NCI-H1694 treated with DMSO at 0.1 percent for 48 hours (cell line): ENCODE measurements around the gene AZGP1.
"Not testable (repeated sequence)": the region's sequence is repeated elsewhere in the genome, so short reads cannot be mapped to it uniquely, and the experiment has no call there.

Source experiments
- DNase-seq: peaks from one replicate; lab custom pipeline; 2025; lab: John Stamatoyannopoulos, UW

Gene AZGP1

GRCh38 chr7:99975782-99976521 is at the start of gene AZGP1:
Gene AZGP1, minus strand, starts transcription at chr7:99976031. Its CDS starts 11 bp downstream, at chr7:99976020.
- no peak for DNase-seq

DNA sequence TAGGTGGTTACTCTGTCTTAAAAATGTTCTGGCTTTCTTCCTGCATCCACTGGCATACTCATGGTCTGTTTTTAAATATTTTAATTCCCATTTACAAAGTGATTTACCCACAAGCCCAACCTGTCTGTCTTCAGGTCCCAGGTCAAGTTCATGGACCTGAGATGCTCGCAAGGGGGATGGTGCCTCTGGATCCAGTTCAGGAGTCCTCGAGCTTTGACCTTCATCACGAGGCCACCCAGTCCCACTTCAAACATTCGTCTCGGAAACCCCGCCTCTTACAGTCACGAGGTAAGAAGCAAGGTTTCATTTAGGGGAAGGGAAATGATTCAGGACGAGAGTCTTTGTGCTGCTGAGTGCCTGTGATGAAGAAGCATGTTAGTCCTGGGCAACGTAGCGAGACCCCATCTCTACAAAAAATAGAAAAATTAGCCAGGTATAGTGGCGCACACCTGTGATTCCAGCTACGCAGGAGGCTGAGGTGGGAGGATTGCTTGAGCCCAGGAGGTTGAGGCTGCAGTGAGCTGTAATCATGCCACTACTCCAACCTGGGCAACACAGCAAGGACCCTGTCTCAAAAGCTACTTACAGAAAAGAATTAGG is 48.3 kb upstream of the AZGP1 start:
- DNase-seq: no peak

DNA sequence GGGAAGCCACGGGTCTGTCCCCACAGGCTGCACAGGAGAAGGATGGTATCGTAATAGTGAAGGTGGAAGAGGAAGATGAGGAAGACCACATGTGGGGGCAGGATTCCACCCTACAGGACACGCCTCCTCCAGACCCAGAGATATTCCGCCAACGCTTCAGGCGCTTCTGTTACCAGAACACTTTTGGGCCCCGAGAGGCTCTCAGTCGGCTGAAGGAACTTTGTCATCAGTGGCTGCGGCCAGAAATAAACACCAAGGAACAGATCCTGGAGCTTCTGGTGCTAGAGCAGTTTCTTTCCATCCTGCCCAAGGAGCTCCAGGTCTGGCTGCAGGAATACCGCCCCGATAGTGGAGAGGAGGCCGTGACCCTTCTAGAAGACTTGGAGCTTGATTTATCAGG is 47.7 kb upstream of the AZGP1 start:
- DNase-seq: no peak

DNA sequence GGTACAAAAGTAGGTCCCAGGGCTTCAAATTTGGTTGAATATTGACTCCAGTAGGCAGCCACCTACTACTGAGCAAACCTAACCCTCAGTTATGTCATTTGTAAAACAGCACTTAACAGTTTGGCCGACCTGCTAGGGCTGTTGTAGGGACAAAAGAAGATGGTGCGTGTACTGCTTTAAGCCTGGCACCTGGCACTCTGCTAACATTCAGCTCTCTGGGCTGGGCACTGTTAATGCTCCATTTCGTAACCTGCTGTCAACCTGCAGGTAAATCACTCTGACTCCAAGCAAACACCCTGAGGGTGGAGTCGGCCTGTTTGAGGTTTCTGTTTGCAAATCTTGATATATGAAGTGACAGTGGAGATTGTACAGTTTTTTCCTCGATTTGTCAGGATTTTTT is 46.8 kb upstream of the AZGP1 start:
- DNase-seq: no peak

- DNase-seq: no peak
Measured at GRCh38 chr7:100021297-100021696, 45.5 kb upstream of the AZGP1 start.

GRCh38 chr7:100019908-100020307 is 44.1 kb upstream of the AZGP1 start:
- DNase-seq: no peak

- no peak for DNase-seq
Measured at GRCh38 chr7:100017875-100018274, 42.0 kb upstream of the AZGP1 start.

- no peak for DNase-seq
Measured at GRCh38 chr7:100017300-100017699, 41.5 kb upstream of the AZGP1 start.

DNA sequence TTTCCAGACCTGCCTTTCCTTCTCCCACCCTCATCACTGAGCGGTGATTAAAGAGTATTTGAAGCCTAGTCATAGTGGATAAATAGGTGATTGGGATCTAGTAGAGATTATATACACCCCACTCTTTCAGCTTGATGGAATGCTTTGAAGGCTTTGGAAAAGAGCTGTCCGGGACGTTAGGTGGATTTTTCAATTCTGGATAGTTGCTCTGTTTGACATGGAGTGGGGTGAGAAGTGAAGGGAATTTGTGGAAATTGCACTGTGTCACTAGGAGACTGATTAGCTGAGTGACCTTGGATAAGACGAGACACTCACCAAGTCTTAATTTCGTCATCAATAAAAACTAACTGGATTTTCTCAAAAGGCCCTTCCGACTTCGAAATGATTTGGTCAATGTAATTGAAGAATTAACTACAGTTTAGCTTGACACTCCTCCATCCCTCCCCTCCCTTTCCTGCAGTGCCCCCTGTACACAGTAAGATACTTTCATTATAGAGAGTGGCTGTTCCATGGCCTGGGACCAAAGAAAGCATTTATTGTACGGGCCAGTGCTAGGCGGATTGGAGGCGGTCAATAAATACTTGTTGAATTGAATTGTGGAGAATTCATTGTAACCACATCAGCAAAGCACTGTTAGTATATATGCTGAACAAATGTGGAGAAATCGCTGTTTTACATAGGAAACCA is 40.5 kb upstream of the AZGP1 start:
- no peak for DNase-seq

DNA sequence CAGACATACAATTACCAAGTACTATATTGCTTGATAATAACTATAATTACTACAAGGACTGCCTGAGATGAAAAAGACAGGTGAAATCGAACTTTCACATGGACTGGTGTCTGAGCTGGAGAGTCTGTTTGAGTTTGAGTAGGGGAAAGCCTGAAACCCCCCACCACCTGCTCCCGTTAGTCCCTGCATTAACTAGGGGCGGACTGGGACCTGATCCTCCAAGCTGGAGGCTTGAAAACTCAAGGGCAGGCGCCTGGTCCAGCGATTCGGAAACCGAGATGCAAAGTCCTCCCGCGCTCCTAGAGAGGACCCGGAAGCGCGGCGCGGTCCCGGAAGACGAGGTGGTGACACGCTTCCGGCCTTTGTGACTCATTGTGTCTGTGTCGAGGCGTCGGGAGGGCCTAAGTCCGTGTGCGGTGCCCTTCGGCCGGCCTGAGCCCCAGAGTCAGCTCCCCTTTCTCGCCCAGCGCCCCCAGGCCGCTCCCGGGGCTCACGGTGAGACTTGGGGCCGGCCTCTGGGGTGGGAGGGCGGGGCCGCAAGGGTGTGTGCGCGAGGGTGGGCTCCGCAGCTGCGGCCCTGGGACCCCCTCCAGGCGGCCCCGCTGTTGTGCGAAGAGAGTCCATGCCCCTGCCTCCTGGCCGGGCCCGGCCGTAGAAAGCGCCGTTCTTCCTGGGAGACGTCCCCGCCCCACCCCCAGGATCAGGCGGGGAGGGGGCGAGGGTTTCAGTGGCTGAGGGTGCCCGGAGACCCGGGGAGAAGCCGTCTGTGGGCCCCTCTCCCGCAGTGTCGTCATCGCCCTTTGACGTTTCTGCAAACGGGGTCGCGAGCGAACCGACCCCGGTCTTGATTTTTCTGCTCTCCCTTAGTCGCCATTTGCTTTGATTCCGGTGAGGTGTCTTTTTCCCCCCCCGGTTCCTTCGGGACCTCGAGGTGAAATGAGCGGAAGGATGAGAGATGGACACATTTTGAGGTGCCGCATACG is 39.7 kb upstream of the AZGP1 start, which contains the start of gene ZKSCAN1:
Gene ZKSCAN1 (plus strand): TSS at position 365 of the 983 bp plus-strand sequence. CDS start 7,911 bp downstream, outside the sequence.
- peak; percentile 81 for DNase-seq

GRCh38 chr7:100013328-100013676 is 37.5 kb upstream of the AZGP1 start:
- no peak for DNase-seq

GRCh38 chr7:100012385-100013327 is 36.8 kb upstream of the AZGP1 start:
- DNase-seq: not testable (repeated sequence)

GRCh38 chr7:100011516-100011915 is 35.7 kb upstream of the AZGP1 start:
- DNase-seq: no peak

DNA sequence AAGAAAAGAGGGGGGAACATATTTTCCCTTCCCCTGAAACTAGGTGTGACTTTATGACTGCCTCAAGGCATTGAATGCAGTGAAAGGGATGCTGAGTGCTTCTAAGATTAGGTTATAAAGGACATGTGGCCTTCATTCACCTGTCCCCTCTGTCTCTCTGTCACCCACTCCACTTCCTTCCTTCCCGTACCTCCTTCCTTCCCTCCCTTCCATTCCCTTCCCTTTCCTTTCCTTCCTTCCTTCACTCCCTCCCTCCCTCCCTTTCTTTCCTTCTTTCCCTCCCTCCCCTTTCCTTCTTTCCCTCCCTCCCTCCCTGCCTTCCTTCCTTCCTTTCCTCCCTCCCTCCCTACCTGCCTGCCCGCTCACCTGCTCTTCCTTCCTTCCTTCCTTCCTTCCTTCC is 35.1 kb upstream of the AZGP1 start:
- no peak for DNase-seq

DNA sequence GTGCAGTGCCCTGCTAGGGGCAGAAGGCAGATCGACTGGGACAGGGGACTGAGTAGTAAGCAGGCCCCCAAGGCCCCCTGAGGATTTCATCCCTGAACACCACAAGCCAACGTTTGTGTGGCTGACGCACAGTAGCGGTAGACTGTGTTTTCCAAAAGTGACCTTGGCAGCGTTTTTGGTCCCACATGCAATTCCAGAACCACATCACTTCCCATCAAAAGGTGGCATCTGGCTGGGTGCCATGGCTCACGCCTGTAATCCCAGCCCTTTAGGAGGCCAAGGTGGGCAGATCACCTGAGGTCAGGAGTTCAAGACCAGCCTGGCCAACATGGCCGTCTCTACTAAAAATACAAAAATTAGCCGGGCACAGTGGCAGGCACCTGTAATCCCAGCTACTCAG is 34.1 kb upstream of the AZGP1 start:
- not testable (repeated sequence) for DNase-seq

GRCh38 chr7:100008525-100008924 is 32.7 kb upstream of the AZGP1 start:
- DNase-seq: no peak

DNA sequence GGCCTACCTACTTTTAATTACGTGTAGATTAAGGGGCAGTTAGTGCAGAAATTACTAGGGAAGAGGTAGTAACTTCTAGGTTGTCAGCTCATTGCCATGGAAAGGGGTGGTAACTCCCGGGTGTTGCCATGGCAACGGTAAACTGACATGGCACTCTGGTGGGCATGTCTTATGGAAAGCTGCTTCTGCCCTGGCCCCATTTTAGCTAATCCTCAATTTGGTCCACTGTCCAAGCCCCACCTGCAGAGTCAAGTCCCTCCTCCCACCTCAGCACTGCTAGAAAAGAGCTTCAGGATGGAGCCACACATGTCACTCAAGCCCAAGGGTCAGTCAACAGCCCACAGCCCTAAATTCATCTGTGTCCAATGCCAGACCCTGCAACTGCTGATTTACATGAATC is 32.1 kb upstream of the AZGP1 start:
- no peak for DNase-seq

DNA sequence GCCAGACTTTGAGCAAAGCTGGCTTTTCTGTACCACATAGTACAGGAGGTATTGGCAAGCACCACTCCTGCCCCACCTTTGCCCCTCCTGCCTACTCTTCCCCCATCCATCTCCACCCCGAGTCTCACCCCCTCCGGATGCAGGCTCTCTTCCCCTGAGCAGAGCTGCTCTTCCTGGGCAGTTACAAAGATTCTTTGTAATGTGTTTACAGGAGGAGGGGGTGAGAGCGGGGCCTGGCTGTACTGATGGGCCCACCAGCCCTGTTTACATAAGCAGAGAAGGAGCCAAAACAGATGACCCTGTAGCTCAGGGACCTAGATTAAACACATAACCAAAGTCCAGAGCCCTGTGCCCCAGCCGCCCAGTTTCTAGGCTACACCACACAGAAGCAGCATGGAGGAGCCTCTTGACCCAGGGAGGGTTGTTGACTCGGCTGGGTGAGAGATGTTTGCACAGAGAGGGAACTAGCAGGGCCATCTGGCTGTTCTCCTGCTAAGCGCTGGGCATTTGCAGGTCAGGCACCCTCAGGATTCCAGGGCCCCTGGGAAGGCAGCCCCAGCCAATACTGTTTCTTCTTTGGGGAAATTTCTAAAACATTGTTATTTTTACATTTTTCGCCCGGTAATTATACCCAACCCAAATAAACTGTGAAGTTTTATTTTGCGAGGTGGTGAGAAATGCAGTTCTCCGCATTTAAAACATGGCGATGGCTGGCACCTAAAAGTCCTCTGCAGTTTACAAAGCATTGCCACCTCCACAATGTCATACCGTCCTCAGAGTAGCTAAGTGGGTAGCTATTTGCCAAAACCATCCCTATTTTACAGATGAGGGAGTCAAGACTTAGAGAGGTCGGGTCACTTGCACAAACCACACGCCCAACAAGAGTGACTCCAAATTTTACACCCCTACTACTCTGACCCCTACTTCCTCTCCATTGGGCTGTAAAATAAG is 28.2 kb upstream of the AZGP1 start:
- no peak for DNase-seq

- DNase-seq: no peak
Measured at GRCh38 chr7:100000239-100000638, 24.4 kb upstream of the AZGP1 start.
